ENCODE data around the gene PQBP1.

DNA sequence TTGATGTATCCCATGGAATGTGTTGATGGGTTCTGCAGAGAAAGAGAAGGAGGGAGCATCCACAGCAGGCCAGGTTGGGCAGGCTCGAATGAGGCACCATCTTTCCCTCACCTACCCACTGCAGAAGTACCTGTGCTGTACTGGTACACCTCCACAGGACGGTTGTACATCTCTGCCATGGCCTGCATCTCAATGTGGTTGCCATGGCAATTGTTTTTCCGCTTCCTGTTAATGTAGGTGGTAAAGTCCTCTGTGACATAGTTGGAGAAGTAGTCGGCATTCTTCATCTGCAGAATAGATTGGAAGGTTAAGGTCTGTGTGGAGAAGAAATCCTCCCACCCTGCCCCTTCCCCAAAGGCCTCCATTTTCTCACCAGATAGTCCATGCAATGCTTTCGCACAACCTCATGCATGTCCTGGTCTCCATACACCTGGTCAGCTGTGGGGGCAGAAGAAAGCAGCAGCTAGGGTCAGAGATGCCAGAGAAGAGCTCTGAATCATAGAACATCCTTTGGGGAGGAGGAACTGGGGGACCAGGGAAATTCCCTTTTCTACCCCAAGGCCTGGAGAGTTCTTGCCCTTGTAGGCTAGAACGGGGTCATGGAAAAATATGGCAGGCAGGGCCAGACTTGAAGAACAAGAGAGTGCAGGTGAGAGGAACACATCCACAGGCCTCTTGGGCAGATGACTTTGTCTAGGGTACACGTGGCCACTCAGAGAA is 37.0 kb downstream of the PQBP1 start:
- TF ChIP-seq, protein P1, sequence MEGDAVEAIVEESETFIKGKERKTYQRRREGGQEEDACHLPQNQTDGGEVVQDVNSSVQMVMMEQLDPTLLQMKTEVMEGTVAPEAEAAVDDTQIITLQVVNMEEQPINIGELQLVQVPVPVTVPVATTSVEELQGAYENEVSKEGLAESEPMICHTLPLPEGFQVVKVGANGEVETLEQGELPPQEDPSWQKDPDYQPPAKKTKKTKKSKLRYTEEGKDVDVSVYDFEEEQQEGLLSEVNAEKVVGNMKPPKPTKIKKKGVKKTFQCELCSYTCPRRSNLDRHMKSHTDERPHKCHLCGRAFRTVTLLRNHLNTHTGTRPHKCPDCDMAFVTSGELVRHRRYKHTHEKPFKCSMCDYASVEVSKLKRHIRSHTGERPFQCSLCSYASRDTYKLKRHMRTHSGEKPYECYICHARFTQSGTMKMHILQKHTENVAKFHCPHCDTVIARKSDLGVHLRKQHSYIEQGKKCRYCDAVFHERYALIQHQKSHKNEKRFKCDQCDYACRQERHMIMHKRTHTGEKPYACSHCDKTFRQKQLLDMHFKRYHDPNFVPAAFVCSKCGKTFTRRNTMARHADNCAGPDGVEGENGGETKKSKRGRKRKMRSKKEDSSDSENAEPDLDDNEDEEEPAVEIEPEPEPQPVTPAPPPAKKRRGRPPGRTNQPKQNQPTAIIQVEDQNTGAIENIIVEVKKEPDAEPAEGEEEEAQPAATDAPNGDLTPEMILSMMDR (IDR thresholded peaks at IDR 0.05): no peak
- TF ChIP-seq EP300 (IDR thresholded peaks at IDR 0.05) (no peak), POLR2A (IDR thresholded peaks at IDR 0.05) (no peak), POLR2AphosphoS5 (IDR thresholded peaks at IDR 0.05) (no peak)

Measured in gastroesophageal sphincter (tissue), 3 donors.